ENCODE measurements around the gene EPHB2.

EPHB2 gene

DNA sequence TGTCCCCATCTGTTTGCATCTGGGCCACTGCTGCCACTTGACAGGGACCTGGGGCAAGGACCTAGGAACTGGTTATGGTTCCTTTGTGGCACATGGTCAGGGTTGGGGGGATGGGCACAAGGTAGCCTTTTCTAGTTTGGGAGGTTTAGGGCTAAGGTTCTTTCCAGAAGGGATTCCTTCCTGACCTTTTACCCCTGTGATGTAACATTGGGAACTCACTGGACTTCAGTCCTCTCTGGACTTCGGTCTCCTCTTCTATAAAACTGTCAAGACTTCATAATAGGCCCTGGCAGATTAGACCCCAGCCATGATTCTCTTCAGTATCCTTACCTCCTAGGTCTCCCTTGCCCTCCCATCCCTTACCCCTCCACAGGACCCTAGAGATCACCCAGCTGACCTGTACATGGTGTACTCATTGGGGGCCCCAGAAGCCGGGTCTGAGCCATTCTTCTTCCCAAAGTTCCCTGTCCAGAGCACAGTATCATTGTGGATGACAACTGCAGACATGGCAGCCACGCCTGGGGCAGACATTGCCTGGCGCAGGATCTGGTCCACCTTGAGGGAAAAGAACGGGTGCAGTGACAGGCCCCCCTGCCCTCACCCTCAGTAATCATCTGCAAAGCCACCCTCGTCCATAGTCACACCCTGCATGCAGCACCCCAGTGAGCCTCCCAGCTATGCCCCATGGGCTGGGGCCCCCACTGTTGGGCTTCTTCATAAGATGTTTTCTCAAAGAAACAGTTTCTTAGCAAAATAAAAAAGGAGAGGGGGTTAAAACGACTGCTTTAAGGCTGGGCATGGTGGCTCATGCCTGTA lies 249.1 kb downstream of the EPHB2 start:
- DNase-seq = no peak

DNA sequence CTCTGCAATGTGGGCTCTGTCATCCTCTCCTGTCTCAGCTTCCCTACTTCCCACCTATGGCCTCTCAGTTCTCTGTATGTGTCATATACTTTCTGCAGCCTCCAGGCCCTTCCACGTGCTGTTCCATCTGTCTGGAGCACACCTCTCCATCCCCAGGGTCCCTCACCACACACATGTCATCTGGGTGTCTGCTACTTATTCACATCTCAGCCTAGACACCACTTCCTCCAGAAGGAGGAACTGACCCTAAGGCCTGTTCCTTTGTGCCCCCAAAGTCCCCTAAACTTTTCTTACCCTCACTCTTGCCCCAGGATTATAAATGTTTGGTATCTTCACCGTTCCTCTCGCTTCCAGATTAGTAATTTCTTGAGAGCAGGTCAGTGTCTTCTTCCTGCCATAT lies 251.9 kb downstream of the EPHB2 start:
- DNase-seq = no peak

GRCh38 chr1:22963044-22963677 lies 252.5 kb downstream of the EPHB2 start:
- DNase-seq = no peak

DNA sequence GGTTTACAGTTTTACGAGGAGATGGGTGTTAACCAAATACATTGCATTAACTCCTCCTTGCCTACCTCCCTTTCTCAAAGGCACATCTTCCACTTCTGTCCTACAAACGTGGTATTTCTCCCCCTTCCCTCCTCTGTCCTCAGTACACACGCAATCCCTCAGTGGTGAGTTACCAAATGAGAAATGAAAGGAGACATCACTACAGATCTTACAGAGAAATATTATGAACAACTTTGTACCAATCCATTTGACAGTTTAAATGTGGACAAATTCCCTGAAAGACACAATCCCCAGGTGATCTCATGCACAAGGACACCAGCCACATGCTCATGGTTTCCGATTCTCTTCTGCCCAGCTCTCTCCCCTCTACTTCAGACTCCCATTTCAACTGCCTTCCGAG lies 255.7 kb downstream of the EPHB2 start:
- DNase-seq = no peak

- DNase-seq = no peak
Observed at GRCh38 chr1:22967833-22968232, 257.2 kb downstream of the EPHB2 start.

DNA sequence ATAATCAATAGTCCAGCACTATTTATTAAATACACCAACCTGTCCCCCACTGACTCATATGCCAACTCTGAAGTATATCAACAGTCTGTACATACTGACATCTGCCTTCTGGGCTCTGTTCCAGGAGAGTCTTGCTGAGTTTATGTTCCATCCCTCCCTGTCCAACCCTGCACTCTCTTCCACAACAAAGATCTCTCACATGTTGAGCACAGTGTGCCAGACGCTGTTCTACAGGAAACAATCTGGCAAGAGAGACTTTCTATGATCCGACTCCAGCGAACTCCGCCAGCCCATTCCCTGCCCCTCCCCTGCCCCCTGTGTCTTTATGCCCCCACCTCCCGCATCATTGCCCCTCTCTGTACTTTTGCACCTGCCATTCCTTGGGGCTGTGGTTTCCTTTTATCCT lies 258.7 kb downstream of the EPHB2 start:
- no peak for DNase-seq

- DNase-seq = no peak
Observed at GRCh38 chr1:22970096-22970495, 259.5 kb downstream of the EPHB2 start.
